Nephron progenitor cell (in vitro differentiated cells): ENCODE data around the gene GSTP1.
"Not testable (repeated sequence)": the region's sequence is repeated elsewhere in the genome, so short reads cannot be mapped to it uniquely, and the experiment has no call there.

Experiments
- DNase-seq: peaks from one replicate; pipeline ENCODE4 v3.0.0; 2021
- H3K27ac Mint-ChIP-seq: 2 replicates; pipeline ENCODE4 v1.8.0; 2021; ENCODE audit warnings: mild to moderate bottlenecking, moderate library complexity, mixed read lengths
- H3K27me3 Mint-ChIP-seq: 2 replicates; pipeline ENCODE4 v1.8.0; 2021; ENCODE audit warnings: mild to moderate bottlenecking, low read depth, mixed read lengths; ENCODE audit not compliant: poor library complexity
- H3K36me3 Mint-ChIP-seq: 2 replicates; pipeline ENCODE4 v1.8.0; 2021; ENCODE audit warnings: low read depth, mixed read lengths
- H3K4me1 Mint-ChIP-seq: 2 replicates; pipeline ENCODE4 v1.8.0; 2021; ENCODE audit warnings: mixed read lengths
- H3K4me3 Mint-ChIP-seq: 2 replicates; pipeline ENCODE4 v1.8.0; 2021; ENCODE audit warnings: mild to moderate bottlenecking, moderate library complexity, mixed read lengths
- H3K9me3 Mint-ChIP-seq: 2 replicates; pipeline ENCODE4 v1.8.0; 2021; ENCODE audit warnings: mild to moderate bottlenecking, moderate library complexity, mixed read lengths
- TF ChIP-seq, protein P1 (sequence below): fragments of 200-600 bp; sonication (generic); IDR thresholded peaks from 2 replicates; pipeline ENCODE4 v1.5.0; 2021; ENCODE audit warnings: antibody characterized with exemption

The GSTP1 gene

DNA sequence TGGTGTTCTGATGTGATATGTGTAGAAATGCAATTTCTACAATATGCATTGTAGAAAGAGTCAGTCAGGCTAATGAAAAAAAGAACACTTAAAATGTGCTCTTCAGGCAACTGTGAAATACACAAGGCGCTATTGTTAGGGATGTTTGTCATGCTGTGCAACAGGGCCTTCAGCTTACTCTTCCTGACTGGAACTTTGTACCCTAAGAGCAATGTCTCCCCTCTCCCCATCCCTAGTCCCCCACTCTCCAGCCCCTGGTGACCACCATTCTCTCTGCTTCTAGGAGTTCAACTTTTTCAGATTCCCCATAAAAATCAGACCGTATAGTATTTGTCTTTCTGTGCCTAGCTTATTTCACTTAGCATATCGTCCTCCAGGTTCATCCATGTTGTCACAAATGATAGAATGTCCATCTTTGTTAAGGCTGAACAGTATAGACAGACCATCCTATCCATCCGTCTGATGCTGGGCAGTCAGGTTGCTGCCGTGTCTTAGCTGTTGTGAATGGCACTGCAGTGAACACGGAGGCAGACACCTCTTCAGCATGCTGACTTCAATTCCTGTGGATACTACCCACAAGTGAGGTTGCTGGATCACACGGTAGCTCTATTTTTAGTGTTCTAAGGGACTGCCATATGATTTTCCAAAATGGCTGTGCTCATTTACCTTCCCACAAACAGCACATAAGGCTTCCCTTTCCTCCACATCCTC is 33.8 kb downstream of the GSTP1 start:
- no peak overlapping the region for H3K27ac Mint-ChIP-seq
- no peak for DNase-seq
- peaks cover 18% of the 10 kb centered on the region for H3K9me3 Mint-ChIP-seq
- H3K4me3 Mint-ChIP-seq, result peak overlapping the region; percentile 24
- TF ChIP-seq, protein P1, sequence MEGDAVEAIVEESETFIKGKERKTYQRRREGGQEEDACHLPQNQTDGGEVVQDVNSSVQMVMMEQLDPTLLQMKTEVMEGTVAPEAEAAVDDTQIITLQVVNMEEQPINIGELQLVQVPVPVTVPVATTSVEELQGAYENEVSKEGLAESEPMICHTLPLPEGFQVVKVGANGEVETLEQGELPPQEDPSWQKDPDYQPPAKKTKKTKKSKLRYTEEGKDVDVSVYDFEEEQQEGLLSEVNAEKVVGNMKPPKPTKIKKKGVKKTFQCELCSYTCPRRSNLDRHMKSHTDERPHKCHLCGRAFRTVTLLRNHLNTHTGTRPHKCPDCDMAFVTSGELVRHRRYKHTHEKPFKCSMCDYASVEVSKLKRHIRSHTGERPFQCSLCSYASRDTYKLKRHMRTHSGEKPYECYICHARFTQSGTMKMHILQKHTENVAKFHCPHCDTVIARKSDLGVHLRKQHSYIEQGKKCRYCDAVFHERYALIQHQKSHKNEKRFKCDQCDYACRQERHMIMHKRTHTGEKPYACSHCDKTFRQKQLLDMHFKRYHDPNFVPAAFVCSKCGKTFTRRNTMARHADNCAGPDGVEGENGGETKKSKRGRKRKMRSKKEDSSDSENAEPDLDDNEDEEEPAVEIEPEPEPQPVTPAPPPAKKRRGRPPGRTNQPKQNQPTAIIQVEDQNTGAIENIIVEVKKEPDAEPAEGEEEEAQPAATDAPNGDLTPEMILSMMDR, result no peak
- H3K27me3 Mint-ChIP-seq, result peaks cover 19% of the 10 kb centered on the region
- H3K4me1 Mint-ChIP-seq, result peaks cover 45% of the 10 kb centered on the region
- H3K36me3 Mint-ChIP-seq, result peaks cover 19% of the 10 kb centered on the region

DNA sequence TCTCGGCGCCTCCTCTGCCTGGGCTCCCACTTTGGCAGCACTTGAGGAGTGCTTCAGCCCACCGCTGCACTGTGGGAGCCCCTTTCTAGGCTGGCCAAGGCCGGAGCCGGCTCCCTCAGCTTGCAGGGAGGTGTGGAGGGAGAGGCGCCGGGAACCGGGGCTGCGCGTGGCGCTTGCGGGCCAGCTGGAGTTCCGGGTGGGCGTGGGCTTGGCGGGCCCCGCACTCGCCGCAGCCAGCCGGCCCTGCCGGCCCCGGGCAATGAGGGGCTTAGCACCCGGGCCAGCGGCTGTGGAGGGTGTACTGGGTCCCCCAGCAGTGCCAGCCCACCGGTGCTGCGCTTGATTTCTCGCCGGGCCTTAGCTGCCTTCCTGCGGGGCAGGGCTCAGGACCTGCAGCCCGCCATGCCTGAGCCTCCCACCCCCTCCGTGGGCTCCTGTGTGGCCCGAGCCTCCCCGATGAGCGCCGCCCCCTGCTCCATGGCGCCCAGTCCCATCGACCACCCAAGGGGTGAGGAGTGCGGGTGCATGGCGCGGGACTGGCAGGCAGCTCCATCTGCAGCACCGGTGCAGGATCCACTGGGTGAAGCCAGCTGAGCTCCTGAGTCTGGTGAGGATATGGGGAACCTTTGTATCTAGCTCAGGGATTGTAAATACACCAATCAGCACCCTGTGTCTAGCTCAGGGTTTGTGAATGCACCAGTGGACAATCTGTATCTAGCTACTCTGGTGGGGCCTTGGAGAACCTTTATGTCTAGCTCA is 35.5 kb downstream of the GSTP1 start:
- Mint-ChIP-seq H3K36me3 (peaks cover 26% of the 10 kb centered on the region), H3K4me3 (peak overlapping the region; percentile 96), H3K27me3 (peaks cover 21% of the 10 kb centered on the region), H3K4me1 (peaks cover 49% of the 10 kb centered on the region), H3K9me3 (peaks cover 21% of the 10 kb centered on the region)
- not testable (repeated sequence) for H3K27ac Mint-ChIP-seq, DNase-seq

DNA sequence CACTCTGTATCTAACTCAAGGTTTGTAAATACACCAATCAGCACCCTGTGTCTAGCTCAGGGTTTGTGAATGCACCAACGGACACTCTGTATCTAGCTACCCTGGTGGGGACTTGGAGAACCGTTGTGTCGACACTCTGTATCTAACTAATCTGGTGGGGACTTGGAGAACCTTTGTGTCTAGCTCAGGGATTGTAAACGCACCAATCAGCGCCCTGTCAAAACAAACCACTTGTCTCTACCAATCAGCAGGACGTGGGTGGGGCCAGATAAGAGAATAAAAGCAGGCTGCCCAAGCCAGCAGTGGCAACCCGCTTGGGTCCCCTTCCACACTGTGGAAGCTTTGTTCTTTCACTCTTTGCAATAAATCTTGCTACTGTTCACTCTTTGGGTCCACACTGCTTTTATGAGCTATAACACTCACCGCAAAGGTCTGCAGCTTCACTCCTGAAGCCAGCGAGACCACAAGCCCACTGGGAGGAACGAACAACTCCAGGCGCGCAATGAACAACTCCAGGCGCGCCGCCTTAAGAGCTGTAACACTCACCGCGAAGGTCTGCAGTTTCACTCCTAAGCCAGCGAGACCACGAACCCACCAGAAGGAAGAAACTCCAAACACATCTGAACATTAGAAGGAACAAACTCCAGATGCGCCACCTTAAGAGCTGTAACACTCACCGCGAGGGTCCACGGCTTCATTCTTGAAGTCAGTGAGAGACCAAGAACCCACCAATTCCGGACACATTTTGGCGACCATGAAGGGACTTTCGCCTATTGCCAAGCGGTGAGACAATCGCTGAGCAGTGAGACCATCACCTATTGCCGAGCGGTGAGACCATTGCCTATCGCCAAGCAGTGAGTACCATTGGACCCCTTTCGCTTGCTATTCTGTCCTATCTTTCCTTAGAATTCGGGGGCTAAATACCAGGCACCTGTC is 36.3 kb downstream of the GSTP1 start:
- Mint-ChIP-seq H3K36me3 (peaks cover 33% of the 10 kb centered on the region), H3K4me3 (peak overlapping the region; percentile 96), H3K4me1 (peaks cover 43% of the 10 kb centered on the region), H3K27me3 (peaks cover 21% of the 10 kb centered on the region), H3K9me3 (peaks cover 21% of the 10 kb centered on the region), H3K27ac (peak overlapping the region; percentile 93)
- DNase-seq, result peak; percentile 53

DNA sequence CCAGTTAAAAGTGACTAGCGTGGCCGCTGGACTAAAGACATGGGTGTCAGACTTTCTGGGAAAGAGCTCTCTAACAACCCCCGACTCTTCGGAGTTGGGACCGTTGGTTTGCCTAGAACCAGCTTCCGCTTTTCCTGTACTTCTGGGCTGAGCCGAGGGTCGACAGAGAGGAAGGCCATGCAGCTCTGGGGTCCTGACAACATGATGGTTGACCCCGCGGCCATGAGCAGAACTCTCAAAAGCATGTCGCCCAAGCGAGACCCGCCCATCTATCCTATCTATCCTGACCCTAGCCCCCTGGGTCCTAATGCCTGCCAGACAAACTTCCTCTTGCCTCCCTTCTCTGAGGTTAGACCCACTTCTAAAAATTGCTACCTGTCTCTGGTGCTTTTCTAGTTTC is 37.0 kb downstream of the GSTP1 start:
- H3K4me1 Mint-ChIP-seq, result peaks cover 43% of the 10 kb centered on the region
- peak; percentile 62 for DNase-seq
- H3K9me3 Mint-ChIP-seq, result peaks cover 21% of the 10 kb centered on the region
- H3K36me3 Mint-ChIP-seq, result peaks cover 40% of the 10 kb centered on the region
- peak overlapping the region; percentile 92 for H3K27ac Mint-ChIP-seq
- H3K4me3 Mint-ChIP-seq, result peak overlapping the region; percentile 96
- peaks cover 21% of the 10 kb centered on the region for H3K27me3 Mint-ChIP-seq

DNA sequence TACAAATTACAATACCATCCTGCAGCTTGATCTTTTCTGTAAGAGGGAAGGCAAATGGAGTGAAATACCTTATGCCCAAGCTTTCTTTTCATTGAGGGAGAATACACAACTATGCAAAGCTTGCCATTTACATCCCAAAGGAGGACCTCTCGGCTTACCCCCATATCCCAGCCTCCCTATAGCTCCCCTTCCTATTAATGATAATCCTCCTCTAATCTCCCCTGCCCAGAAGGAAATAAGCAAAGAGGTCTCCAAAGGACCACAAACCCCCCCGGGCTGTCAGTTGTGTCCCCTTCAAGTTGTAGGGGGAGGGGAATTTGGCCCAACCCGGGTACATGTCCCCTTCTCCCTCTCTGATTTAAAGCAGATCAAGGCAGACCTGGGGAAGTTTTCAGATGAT is 38.3 kb downstream of the GSTP1 start:
- Mint-ChIP-seq H3K9me3 (peaks cover 30% of the 10 kb centered on the region), H3K4me3 (peak overlapping the region; percentile 96), H3K4me1 (peaks cover 44% of the 10 kb centered on the region), H3K27me3 (peaks cover 18% of the 10 kb centered on the region), H3K36me3 (peaks cover 53% of the 10 kb centered on the region)
- H3K27ac Mint-ChIP-seq, DNase-seq: not testable (repeated sequence)

DNA sequence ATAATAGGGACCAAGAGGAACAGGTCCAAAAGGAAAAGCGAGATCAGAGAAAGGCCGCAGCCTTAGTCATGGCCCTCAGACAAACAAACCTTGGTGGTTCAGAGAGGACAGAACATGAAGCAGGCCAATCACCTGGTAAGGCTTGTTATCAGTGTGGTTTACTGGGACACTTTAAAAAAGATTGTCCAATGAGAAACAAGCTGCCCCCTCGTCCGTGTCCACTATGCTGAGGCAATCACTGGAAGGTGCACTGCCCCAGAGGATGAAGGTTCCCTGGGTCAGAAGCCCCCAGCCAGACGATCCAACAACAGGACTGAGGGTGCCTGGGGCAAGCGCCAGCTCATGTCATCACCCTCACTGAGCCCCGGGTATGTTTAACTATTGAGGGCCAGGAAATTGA is 39.3 kb downstream of the GSTP1 start:
- not testable (repeated sequence) for H3K27ac Mint-ChIP-seq, DNase-seq
- H3K27me3 Mint-ChIP-seq, result peaks cover 12% of the 10 kb centered on the region
- peaks cover 28% of the 10 kb centered on the region for H3K9me3 Mint-ChIP-seq
- peak overlapping the region; percentile 96 for H3K4me3 Mint-ChIP-seq
- H3K36me3 Mint-ChIP-seq, result peaks cover 55% of the 10 kb centered on the region
- H3K4me1 Mint-ChIP-seq, result peaks cover 39% of the 10 kb centered on the region

DNA sequence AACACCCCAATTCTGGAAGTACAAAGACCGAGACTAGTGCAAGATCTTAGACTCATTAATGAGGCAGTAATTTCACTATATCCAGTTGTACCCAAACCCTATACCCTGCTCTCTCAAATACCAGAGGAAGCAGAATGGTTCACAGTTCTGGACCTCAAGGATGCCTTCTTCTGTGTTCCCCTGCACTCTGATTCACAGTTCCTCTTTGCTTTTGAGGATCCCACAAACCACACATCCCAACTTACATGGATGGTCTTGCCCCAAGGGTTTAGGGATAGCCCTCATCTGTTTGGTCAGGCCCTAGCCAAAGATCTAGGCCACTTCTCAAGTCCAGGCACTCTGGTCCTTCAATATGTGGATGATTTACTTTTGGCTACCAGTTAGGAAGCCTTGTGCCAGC is 40.2 kb downstream of the GSTP1 start:
- Mint-ChIP-seq H3K36me3 (peaks cover 47% of the 10 kb centered on the region), H3K9me3 (peaks cover 19% of the 10 kb centered on the region), H3K4me1 (peaks cover 33% of the 10 kb centered on the region)
- DNase-seq, H3K4me3 Mint-ChIP-seq, H3K27me3 Mint-ChIP-seq, H3K27ac Mint-ChIP-seq: not testable (repeated sequence)

DNA sequence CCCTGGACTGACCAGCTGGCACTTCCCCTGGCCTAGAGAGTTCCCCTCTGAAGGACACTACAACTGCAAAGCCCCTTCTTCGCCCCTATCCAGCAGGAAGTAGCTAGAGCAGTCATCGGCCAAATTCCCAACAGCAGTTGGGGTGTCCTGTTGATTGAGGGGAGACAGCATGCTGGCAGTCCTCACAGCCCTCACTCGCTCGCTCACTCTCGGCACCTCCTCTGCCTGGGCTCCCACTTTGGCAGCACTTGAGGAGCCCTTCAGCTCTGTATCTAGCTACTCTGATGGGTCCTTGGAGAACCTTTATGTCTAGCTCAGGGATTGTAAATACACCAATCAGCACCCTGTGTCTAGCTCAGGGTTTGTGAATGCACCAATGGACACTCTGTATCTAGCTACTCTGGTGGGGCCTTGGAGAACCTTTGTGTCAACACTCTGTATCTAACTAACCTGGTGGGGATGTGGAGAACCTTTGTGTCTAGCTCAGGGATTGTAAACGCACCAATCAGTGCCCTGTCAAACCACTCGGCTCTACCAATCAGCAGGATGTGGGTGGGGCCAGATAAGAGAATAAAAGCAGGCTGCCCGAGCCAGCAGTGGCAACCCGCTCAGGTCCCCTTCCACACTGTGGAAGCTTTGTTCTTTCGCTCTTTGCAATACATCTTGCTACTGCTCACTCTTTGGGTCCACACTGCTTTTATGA is 42.7 kb downstream of the GSTP1 start:
- H3K27ac Mint-ChIP-seq, result peak overlapping the region; percentile 93
- H3K4me1 Mint-ChIP-seq, result peaks cover 32% of the 10 kb centered on the region
- H3K4me3 Mint-ChIP-seq, H3K27me3 Mint-ChIP-seq, DNase-seq: not testable (repeated sequence)
- peaks cover 12% of the 10 kb centered on the region for H3K9me3 Mint-ChIP-seq
- peaks cover 40% of the 10 kb centered on the region for H3K36me3 Mint-ChIP-seq
